T-helper 1 cell treated with Interleukin-12 subunit alpha and Interleukin-12 subunit beta and Interleukin-4 antibody, amounts not matched to agents 30 ng/mL and 1 ng/mL, for 36 hours (primary cell): ENCODE measurements around the gene SPOPL. TPM values are rescaled to one million over a fixed set of nuclear protein-coding genes. Genes with fewer than 3 reads are reported as not detected.

Experiments
- intact Hi-C: fragments of 100-400 bp; cut with micrococcal nuclease; formaldehyde crosslinking; loops from one replicate; pipeline ENCODE4 v1.15.1; 2024
- total RNA-seq: library from RNA; stranded (reverse); gene quantifications from 2 replicates; pipeline ENCODE4 v1.2.3, GENCODE V29; 2022

SPOPL gene
- total RNA-seq, 1 donor from 2014 or later = 14.9 TPM

- intact Hi-C loops = no loop called here
Observed at GRCh38 chr2:138494265-138494966, 7.2 kb upstream of the SPOPL start.

- intact Hi-C loops = no loop called here
Observed at GRCh38 chr2:138495384-138495783, 6.2 kb upstream of the SPOPL start.

- intact Hi-C loops = no loop called here
Observed at GRCh38 chr2:138496096-138496651, 5.4 kb upstream of the SPOPL start.

- intact Hi-C loops = no loop called here
Observed at GRCh38 chr2:138497294-138497693, 4.3 kb upstream of the SPOPL start.

GRCh38 chr2:138499684-138500083 is 1.9 kb upstream of the SPOPL start:
- intact Hi-C loops = no loop called here

GRCh38 chr2:138500592-138501424 is 762 bp upstream of the SPOPL start:
- intact Hi-C loops = no loop called here

GRCh38 chr2:138502255-138503086 is 901 bp downstream of the SPOPL start:
- intact Hi-C loops = loop anchor here (1.0 kb wide), 1 partner anchor 14 kb away; no protein-coding TSS in a partner anchor

- intact Hi-C loops = no loop called here
Observed at GRCh38 chr2:138503087-138503442, 1.5 kb downstream of the SPOPL start.

- intact Hi-C loops = no loop called here
Observed at GRCh38 chr2:138503652-138504051, 2.1 kb downstream of the SPOPL start.

- intact Hi-C loops = no loop called here
Observed at GRCh38 chr2:138504092-138504491, 2.5 kb downstream of the SPOPL start.

GRCh38 chr2:138504546-138505235 is 3.1 kb downstream of the SPOPL start:
- intact Hi-C loops = no loop called here

- intact Hi-C loops = no loop called here
Observed at GRCh38 chr2:138507267-138507666, 5.7 kb downstream of the SPOPL start.

- intact Hi-C loops = no loop called here
Observed at GRCh38 chr2:138510319-138510718, 8.7 kb downstream of the SPOPL start.

- intact Hi-C loops = no loop called here
Observed at GRCh38 chr2:138512672-138513071, 11.1 kb downstream of the SPOPL start.

GRCh38 chr2:138514173-138514572 is 12.6 kb downstream of the SPOPL start:
- intact Hi-C loops = no loop called here

GRCh38 chr2:138515092-138515491 is 13.5 kb downstream of the SPOPL start:
- intact Hi-C loops = no loop called here

GRCh38 chr2:138516030-138516704 is 14.6 kb downstream of the SPOPL start:
- intact Hi-C loops = loop anchor here (1.0 kb wide), 1 partner anchor 14 kb away; no protein-coding TSS in a partner anchor

- intact Hi-C loops = no loop called here
Observed at GRCh38 chr2:138518860-138519259, 17.3 kb downstream of the SPOPL start.

- intact Hi-C loops = no loop called here
Observed at GRCh38 chr2:138521821-138522220, 20.3 kb downstream of the SPOPL start.

GRCh38 chr2:138522556-138522955 is 21.0 kb downstream of the SPOPL start:
- intact Hi-C loops = no loop called here
